SU-DHL-6 (cell line): ENCODE results near the gene CXXC5.
A peak's percentile ranks its signal among the peaks of the same experiment; 100 is the strongest.

Experiments
- H2AFZ ChIP-seq: fragments of 200-600 bp; sonication (generic); 2 replicates; pipeline ENCODE4 v1.6.1; 2014; ENCODE audit warnings: low read depth, mild to moderate bottlenecking, moderate library complexity, mixed read lengths, antibody characterized with exemption, low read length; ENCODE audit not compliant: severe bottlenecking
- H3F3A ChIP-seq: fragments of 200-600 bp; shearing (Covaris generic); 2 replicates; pipeline ENCODE4 v1.6.0; 2016; ENCODE audit warnings: antibody characterized with exemption, mild to moderate bottlenecking; ENCODE audit not compliant: insufficient read depth
- H3K27ac ChIP-seq: fragments of 200-600 bp; sonication (generic); 2 replicates; pipeline ENCODE4 v1.5.1; 2016; ENCODE audit warnings: low read depth, mild to moderate bottlenecking, low read length, moderate library complexity, mixed read lengths
- H3K27me3 ChIP-seq: fragments of 200-600 bp; sonication (generic), shearing (Covaris generic); 2 replicates; pipeline ENCODE4 v1.6.0; 2014; ENCODE audit warnings: mild to moderate bottlenecking, low read length
- H3K36me3 ChIP-seq: fragments of 200-600 bp; sonication (generic); 2 replicates; pipeline ENCODE4 v1.6.1; 2014; ENCODE audit warnings: mild to moderate bottlenecking, low read length, mixed read lengths
- H3K4me2 ChIP-seq: fragments of 300-600, 200-600 bp; shearing (Covaris generic), sonication (generic); 2 replicates; pipeline ENCODE4 v1.6.0; 2014; ENCODE audit warnings: low read length, low read depth, mild to moderate bottlenecking; ENCODE audit not compliant: poor library complexity, severe bottlenecking
- H3K4me3 ChIP-seq: fragments of 200-600 bp; sonication (generic); 2 replicates; pipeline ENCODE4 v1.5.1; 2014; ENCODE audit warnings: antibody characterized with exemption, low read length, mild to moderate bottlenecking, mixed read lengths; ENCODE audit not compliant: insufficient read depth, poor library complexity, severe bottlenecking
- H3K79me2 ChIP-seq: fragments of 200-600 bp; sonication (generic); 2 replicates; pipeline ENCODE4 v1.6.1; 2014; ENCODE audit warnings: mild to moderate bottlenecking, low read length, moderate library complexity; ENCODE audit not compliant: insufficient read depth
- H3K9ac ChIP-seq: fragments of 200-600 bp; sonication (generic); 2 replicates; pipeline ENCODE4 v1.7.0; 2014; ENCODE audit warnings: mild to moderate bottlenecking, low read length
- H3K9me2 ChIP-seq: fragments of 200-600 bp; sonication (generic); replicated peaks from 2 replicates; pipeline ENCODE4 v1.6.1; 2014; ENCODE audit warnings: low read length; ENCODE audit not compliant: insufficient read depth
- H3K9me3 ChIP-seq: fragments of 200-600 bp; sonication (generic); 2 replicates; pipeline ENCODE4 v1.6.1; 2014; ENCODE audit warnings: low read length, mixed read lengths; ENCODE audit not compliant: insufficient read depth
- H4K20me1 ChIP-seq: fragments of 200-600 bp; sonication (generic); 2 replicates; pipeline ENCODE4 v1.6.1; 2014; ENCODE audit warnings: low read depth, mild to moderate bottlenecking, antibody characterized with exemption, low read length, moderate library complexity, mixed read lengths
- EZH2phosphoT487 ChIP-seq: fragments of 200-600 bp; sonication (generic), shearing (Covaris generic); conservative IDR thresholded peaks from 2 replicates; pipeline ENCODE4 v1.6.1; 2018; ENCODE audit warnings: mild to moderate bottlenecking, antibody characterized with exemption, low read length, moderate library complexity, mixed read lengths
- TF ChIP-seq, protein P1 (sequence below): fragments of 200-600 bp; sonication (generic); IDR thresholded peaks from one replicate; pipeline ENCODE4 v1.5.1; 2017; ENCODE audit warnings: antibody characterized with exemption, mild to moderate bottlenecking, low read length, moderate library complexity; ENCODE audit not compliant: insufficient read depth, poor library complexity, severe bottlenecking

Gene CXXC5

DNA sequence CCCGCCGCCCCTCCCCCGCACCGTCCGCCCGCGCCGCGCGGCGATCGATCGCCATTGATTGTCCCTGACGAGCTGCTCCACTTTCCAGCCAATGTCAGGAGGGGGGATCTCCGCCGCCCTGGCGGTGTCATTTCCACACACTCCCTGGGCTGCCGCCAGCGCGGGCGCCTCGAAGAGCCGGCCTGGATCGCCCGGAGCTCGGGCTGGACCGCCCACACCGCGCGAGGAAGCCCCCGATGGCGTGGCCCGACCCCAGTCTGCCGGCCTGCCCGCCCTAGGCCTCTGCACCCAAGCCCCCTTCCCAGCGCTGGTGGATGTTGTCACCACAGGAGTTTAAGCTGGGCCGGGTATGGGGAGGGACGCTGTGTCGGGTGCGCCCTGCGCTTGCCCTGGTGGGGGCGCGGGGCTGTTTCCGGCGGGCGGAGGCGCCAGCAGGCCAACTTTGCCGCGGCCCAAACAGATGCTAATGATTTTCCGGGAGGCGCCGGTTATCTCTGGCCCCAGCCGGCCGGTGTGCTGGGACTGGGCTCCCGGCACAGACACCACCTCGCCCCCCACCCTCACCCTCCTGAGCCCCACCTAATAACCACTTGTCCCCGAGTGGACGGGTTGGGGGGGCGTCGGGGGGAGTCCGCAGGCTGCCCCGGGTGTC lies 10.6 kb upstream of the CXXC5 start:
- Histone ChIP-seq H3K27me3 (no peaks in the 10 kb centered on the region), H3F3A (peaks cover 34% of the 10 kb centered on the region), H4K20me1 (no peaks in the 10 kb centered on the region), H3K27ac (peak overlapping the region; percentile 98), H3K9me3 (no peaks in the 10 kb centered on the region), H3K9ac (peak overlapping the region; percentile 55), H3K4me3 (peak overlapping the region; percentile 43), H3K9me2 (no peaks in the 10 kb centered on the region), H3K4me2 (peak overlapping the region; percentile 80), H2AFZ (no peak overlapping the region), H3K36me3 (no peaks in the 10 kb centered on the region), H3K79me2 (no peaks in the 10 kb centered on the region)
- no peak for TF ChIP-seq EZH2phosphoT487
- TF ChIP-seq, protein P1, sequence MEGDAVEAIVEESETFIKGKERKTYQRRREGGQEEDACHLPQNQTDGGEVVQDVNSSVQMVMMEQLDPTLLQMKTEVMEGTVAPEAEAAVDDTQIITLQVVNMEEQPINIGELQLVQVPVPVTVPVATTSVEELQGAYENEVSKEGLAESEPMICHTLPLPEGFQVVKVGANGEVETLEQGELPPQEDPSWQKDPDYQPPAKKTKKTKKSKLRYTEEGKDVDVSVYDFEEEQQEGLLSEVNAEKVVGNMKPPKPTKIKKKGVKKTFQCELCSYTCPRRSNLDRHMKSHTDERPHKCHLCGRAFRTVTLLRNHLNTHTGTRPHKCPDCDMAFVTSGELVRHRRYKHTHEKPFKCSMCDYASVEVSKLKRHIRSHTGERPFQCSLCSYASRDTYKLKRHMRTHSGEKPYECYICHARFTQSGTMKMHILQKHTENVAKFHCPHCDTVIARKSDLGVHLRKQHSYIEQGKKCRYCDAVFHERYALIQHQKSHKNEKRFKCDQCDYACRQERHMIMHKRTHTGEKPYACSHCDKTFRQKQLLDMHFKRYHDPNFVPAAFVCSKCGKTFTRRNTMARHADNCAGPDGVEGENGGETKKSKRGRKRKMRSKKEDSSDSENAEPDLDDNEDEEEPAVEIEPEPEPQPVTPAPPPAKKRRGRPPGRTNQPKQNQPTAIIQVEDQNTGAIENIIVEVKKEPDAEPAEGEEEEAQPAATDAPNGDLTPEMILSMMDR = no peak

DNA sequence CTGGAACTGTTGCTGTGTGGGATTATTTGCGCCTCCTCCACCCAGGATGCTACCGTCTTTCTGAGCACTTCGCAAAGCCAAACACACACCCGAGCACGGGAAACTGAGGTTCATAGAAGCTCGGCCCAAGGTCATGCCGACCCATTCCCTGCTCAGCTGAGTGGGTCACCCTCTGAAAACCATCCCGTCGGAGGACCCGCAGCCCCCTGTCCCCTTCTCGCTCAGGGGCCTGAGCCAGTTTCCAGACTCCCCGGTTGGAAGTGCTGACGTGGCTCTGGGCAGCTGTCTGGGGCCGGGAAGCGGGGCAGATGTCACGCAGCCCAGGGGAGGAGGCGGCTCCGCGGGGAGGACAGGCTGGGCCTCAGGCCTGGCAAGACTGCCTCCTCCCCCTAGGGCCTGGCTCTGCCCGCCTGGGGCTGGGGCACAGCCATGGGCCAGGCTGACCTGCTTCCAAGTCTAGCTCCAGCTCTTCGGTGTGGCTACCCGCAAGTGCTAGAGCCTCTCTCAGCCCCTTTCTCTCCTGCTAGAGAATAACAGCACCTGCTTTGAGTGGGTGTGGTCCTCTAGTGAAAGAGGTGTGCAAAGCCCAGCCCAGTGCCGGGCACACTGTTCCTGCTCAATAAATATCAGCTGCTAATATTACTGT lies 9.9 kb upstream of the CXXC5 start:
- no peaks in the 10 kb centered on the region for H3K79me2 ChIP-seq
- peak overlapping the region; percentile 43 for H3K4me3 ChIP-seq
- H4K20me1 ChIP-seq = no peaks in the 10 kb centered on the region
- H3K36me3 ChIP-seq = no peaks in the 10 kb centered on the region
- H3K4me2 ChIP-seq = peak overlapping the region; percentile 80
- no peaks in the 10 kb centered on the region for H3K9me3 ChIP-seq
- no peaks in the 10 kb centered on the region for H3K27me3 ChIP-seq
- H3K27ac ChIP-seq = peak overlapping the region; percentile 98
- H3K9ac ChIP-seq = peak overlapping the region; percentile 55
- no peak overlapping the region for H2AFZ ChIP-seq
- no peaks in the 10 kb centered on the region for H3K9me2 ChIP-seq
- no peak for TF ChIP-seq EZH2phosphoT487
- TF ChIP-seq, protein P1 = no peak
- peaks cover 34% of the 10 kb centered on the region for H3F3A ChIP-seq

DNA sequence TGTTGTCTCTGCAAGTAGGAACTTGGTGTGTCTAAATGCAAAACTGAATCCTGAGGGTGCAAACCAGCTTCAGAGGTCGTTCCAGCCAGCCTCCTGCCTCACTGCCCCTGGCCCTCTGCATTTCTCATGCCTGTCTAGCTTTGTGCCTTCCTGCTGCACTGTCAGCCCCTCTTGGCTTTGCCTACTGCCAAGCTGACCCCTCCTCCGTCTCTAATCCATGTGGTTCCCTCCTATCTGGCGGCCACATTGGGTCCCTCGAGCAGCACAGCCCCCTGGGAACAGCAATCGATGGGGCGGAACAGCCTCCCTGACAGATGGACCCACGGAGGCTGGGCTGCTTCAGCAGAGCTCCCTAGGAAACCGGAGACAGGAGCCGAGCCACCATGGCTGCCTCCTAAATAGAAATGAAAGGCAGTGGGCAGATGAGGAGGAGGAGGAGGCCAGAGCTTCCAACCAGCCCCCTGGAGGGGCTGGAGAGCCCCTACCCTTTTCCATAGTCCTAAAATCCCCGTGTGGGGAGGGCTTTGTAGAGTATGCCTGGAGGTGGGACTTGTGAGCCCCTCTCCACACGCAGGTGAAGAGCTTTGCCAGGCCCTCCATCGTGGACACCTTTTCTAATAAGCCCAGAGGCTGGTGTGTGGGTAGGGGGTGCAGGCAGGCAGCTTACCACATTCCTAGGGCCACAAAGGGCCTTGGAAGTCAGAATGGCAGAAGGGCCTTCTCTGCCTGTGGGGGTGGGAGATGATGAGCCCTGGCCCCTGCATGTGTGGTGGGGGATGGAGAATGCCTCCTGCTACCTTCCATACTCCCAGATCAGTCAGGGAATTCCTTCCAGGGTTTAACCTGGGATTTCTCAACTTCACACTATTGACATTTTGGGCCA lies 9.2 kb upstream of the CXXC5 start:
- H3K36me3 ChIP-seq = no peaks in the 10 kb centered on the region
- peak overlapping the region; percentile 80 for H3K4me2 ChIP-seq
- H3K9me3 ChIP-seq = no peaks in the 10 kb centered on the region
- no peaks in the 10 kb centered on the region for H3K27me3 ChIP-seq
- H3K79me2 ChIP-seq = no peaks in the 10 kb centered on the region
- no peak overlapping the region for H2AFZ ChIP-seq
- peak overlapping the region; percentile 98 for H3K27ac ChIP-seq
- H3K4me3 ChIP-seq = no peak overlapping the region
- peaks cover 29% of the 10 kb centered on the region for H3F3A ChIP-seq
- TF ChIP-seq, protein P1 = no peak
- no peak for TF ChIP-seq EZH2phosphoT487
- H3K9ac ChIP-seq = no peak overlapping the region
- H4K20me1 ChIP-seq = no peaks in the 10 kb centered on the region
- no peaks in the 10 kb centered on the region for H3K9me2 ChIP-seq
